Measurements from ENCODE around the gene AHDC1.
A peak's percentile ranks its signal among the peaks of the same experiment; 100 is the strongest.

- TF ChIP-seq SP1 (IDR thresholded peaks at IDR 0.05; ENCODE audit: low read depth, low read length) (peak; percentile 29), EZH2 (IDR thresholded peaks at IDR 0.05; ENCODE audit: borderline replicate concordance, control insufficient read depth, low read depth, low read length) (no peak), CTCF (IDR thresholded peaks at IDR 0.05 in 2 of 3, conservative IDR thresholded peaks at IDR 0.05 in 1 of 3; ENCODE audit: control insufficient read depth in 2 of 3, extremely low read depth in 1 of 3, insufficient read depth in 1 of 3, low read depth in 3 of 3, low read length in 3 of 3) (no peak), RFX5 (IDR thresholded peaks at IDR 0.05; ENCODE audit: low read depth, low read length) (no peak), FOXM1 (IDR thresholded peaks at IDR 0.05; ENCODE audit: low read depth, low read length) (no peak), EP300 (IDR thresholded peaks at IDR 0.05; ENCODE audit: borderline replicate concordance in 1 of 2, control insufficient read depth in 1 of 2, low read depth in 2 of 2, low read length in 2 of 2) (peak in 1 of 2 experiments; percentile 29; a peak in 1 of 4 replicates), SUPT20H (IDR thresholded peaks at IDR 0.05; ENCODE audit: borderline replicate concordance, control insufficient read depth, low read depth, low read length) (no peak), ZBTB11 (CRISPR knock-in tag; IDR thresholded peaks at IDR 0.05) (no peak)
These were observed 78.4 kb downstream of the AHDC1 start for GRCh38 chr1:27525296-27526272.
